Measurements from ENCODE around the gene PTPRN2. TPM values are rescaled to one million over a fixed set of nuclear protein-coding genes. Genes with fewer than 3 reads are reported as not detected.

Gene PTPRN2
- total and polyA plus RNA-seq, 4 experiments from 2014 or later, result 1.7 to 2.6 (median 1.9) TPM

DNA sequence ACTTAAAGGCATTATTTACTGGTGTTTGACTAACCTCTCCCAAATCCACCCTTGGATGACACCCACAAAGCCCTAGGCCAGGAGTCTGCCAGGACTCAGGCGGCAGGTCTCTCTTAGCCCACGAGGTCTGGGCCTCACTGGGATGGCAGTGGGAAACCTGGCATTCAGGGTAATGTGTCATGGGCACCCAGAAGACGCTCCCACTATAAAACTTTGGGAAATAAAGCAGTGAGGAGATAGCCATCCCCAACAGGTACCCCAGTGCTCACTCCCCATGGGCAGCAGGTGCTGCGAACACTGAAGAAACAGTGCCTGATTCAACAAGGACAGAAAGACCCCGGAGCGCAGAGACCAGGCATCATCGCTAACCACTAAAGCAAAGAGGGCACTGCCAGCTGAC lies 14.4 kb upstream of the PTPRN2 start:
- Mint-ChIP-seq H3K4me3 (no peak overlapping the region), H3K27ac (no peak overlapping the region), H3K27me3 (no peaks in the 10 kb centered on the region), H3K9me3 (no peaks in the 10 kb centered on the region), H3K36me3 (no peaks in the 10 kb centered on the region), H3K4me1 (no peaks in the 10 kb centered on the region)
- DNase-seq, result no peak
- intact Hi-C loops (cut with micrococcal nuclease), result no loop called here
- Histone ChIP-seq H3K4me1 (ENCODE audit: insufficient read depth, low read length) (no peaks in the 10 kb centered on the region), H3K9me3 (ENCODE audit: control insufficient read depth in 1 of 2, low read length in 2 of 2) (no peaks in the 10 kb centered on the region), H3K4me3 (ENCODE audit: low read length in 2 of 2) (no peak overlapping the region), H3K27ac (ENCODE audit: low read depth, low read length) (no peak overlapping the region), H3K36me3 (ENCODE audit: insufficient read depth, low read length) (no peaks in the 10 kb centered on the region), H3K27me3 (ENCODE audit: insufficient read depth, low read length) (no peaks in the 10 kb centered on the region)
- ChIA-PET POLR2A (ENCODE audit: partially characterized antibody) (no interaction called here), CTCF (ENCODE audit: partially characterized antibody) (no interaction called here)

DNA sequence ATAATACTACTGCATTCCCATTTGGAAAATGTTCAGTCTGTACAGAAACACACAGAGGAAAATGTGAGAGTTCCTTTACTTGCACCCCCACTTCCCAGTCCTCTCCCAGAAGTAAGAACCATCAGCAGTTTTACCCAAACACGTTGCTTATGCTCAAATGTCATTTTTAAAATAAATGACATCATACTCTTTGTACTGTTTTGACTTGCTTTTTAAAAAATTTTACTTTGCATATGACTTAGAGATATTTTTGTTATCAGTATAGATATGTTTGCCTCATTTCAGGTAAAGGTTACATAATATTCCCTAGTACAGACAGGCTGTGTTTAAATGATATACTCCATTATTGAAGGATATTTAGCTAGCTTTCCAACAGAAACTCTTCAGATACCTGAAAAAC lies 13.5 kb upstream of the PTPRN2 start:
- intact Hi-C loops (cut with micrococcal nuclease), result no loop called here
- Mint-ChIP-seq H3K36me3 (no peaks in the 10 kb centered on the region), H3K4me1 (no peaks in the 10 kb centered on the region), H3K9me3 (no peaks in the 10 kb centered on the region), H3K27ac (no peak overlapping the region), H3K4me3 (no peak overlapping the region), H3K27me3 (no peaks in the 10 kb centered on the region)
- H3K27me3 ChIP-seq (ENCODE audit: insufficient read depth, low read length), result no peaks in the 10 kb centered on the region
- DNase-seq, result no peak
- no peaks in the 10 kb centered on the region for H3K9me3 ChIP-seq (ENCODE audit: control insufficient read depth in 1 of 2, low read length in 2 of 2)
- H3K4me1 ChIP-seq (ENCODE audit: insufficient read depth, low read length), result no peaks in the 10 kb centered on the region
- H3K4me3 ChIP-seq (ENCODE audit: low read length in 2 of 2), result no peak overlapping the region
- ChIA-PET POLR2A (ENCODE audit: partially characterized antibody) (no interaction called here), CTCF (ENCODE audit: partially characterized antibody) (no interaction called here)
- H3K36me3 ChIP-seq (ENCODE audit: insufficient read depth, low read length), result no peaks in the 10 kb centered on the region
- no peak overlapping the region for H3K27ac ChIP-seq (ENCODE audit: low read depth, low read length)

DNA sequence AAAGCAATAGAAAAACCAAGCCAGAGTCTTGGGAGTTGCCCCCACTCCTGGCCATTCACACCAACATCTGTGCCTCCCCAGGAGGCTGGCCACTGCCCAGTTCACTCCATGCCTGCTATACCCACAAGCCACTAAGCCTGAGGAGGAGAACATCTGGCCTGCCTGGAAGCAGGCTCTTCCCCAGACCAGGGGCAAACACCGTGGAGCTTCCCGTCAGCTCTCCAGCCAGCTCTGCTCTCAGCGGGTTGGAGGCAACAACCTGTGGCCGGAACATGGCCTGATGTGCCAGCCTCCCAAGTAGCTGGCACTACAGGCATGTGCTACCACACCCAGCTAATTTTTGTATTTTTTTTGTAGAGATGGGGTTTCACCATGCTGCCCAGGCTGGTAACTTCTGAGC lies 9.1 kb upstream of the PTPRN2 start:
- no peaks in the 10 kb centered on the region for H3K4me1 Mint-ChIP-seq
- H3K9me3 Mint-ChIP-seq, result peaks cover 0 to 4% (median 0%) of the 10 kb centered on the region in 8 donors
- no peak for DNase-seq
- no peaks in the 10 kb centered on the region for H3K27me3 Mint-ChIP-seq
- no peak overlapping the region for H3K4me3 Mint-ChIP-seq
- Histone ChIP-seq H3K9me3 (ENCODE audit: control insufficient read depth in 1 of 2, low read length in 2 of 2) (no peaks in the 10 kb centered on the region), H3K36me3 (ENCODE audit: insufficient read depth, low read length) (no peaks in the 10 kb centered on the region), H3K4me1 (ENCODE audit: insufficient read depth, low read length) (no peaks in the 10 kb centered on the region), H3K27me3 (ENCODE audit: insufficient read depth, low read length) (no peaks in the 10 kb centered on the region), H3K4me3 (ENCODE audit: low read length in 2 of 2) (no peak overlapping the region), H3K27ac (ENCODE audit: low read depth, low read length) (no peak overlapping the region)
- H3K36me3 Mint-ChIP-seq, result no peaks in the 10 kb centered on the region
- CTCF ChIA-PET (ENCODE audit: partially characterized antibody), result no interaction called here
- no peak overlapping the region for H3K27ac Mint-ChIP-seq
- intact Hi-C loops (cut with micrococcal nuclease), result no loop called here
- POLR2A ChIA-PET (ENCODE audit: partially characterized antibody), result no interaction called here

DNA sequence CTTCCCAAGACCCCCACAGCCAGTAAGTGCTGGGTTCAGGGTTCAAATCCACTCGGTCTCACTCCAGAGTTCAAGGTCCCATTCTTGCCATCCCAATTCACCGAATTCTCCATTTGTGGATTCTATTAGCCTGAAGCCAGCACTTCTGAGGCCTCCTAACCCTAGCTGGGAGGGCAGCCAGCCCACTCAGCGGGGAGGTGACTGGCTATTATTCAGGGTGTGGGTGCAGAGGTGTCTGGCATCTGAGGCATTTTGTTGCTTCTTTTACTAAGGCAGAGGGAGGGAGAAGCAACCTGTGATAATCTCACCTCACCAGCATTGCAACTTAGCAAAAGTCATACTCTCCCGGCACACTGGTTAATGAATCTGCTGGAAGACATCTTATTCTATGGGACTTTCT lies 8.7 kb upstream of the PTPRN2 start:
- H3K36me3 Mint-ChIP-seq, result no peaks in the 10 kb centered on the region
- H3K27me3 Mint-ChIP-seq, result no peaks in the 10 kb centered on the region
- H3K4me3 Mint-ChIP-seq, result no peak overlapping the region
- no peaks in the 10 kb centered on the region for H3K9me3 ChIP-seq (ENCODE audit: control insufficient read depth in 1 of 2, low read length in 2 of 2)
- POLR2A ChIA-PET (ENCODE audit: partially characterized antibody), result no interaction called here
- H3K27ac Mint-ChIP-seq, result no peak overlapping the region
- H3K27ac ChIP-seq (ENCODE audit: low read depth, low read length), result no peak overlapping the region
- intact Hi-C loops (cut with micrococcal nuclease), result no loop called here
- H3K36me3 ChIP-seq (ENCODE audit: insufficient read depth, low read length), result no peaks in the 10 kb centered on the region
- no peaks in the 10 kb centered on the region for H3K4me1 Mint-ChIP-seq
- CTCF ChIA-PET (ENCODE audit: partially characterized antibody), result no interaction called here
- no peaks in the 10 kb centered on the region for H3K4me1 ChIP-seq (ENCODE audit: insufficient read depth, low read length)
- DNase-seq, result no peak
- H3K9me3 Mint-ChIP-seq, result peaks cover 0 to 4% (median 0%) of the 10 kb centered on the region in 8 donors
- no peaks in the 10 kb centered on the region for H3K27me3 ChIP-seq (ENCODE audit: insufficient read depth, low read length)
- H3K4me3 ChIP-seq (ENCODE audit: low read length in 2 of 2), result no peak overlapping the region

DNA sequence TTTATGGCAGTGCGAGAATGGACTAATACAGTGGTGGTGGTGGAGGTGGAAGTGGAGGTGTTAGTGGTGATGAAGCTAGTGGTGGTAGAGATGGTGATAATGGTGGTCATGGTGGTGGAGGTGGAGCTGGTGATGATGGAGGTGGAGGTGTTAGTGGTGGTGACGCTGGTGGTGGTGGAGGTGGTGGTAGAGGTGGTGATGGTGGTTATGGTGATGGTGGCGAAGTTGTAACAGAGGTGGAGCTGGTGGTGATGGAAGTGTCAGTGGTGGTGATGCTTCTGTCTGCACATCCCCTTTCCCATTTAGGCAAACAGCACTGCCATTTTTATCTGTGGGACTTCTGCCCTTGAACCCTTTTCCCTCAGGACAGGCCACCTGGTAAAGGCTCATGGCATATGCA lies 7.4 kb upstream of the PTPRN2 start:
- no peak overlapping the region for H3K4me3 ChIP-seq (ENCODE audit: low read length in 2 of 2)
- Mint-ChIP-seq H3K9me3 (peaks cover 0 to 4% (median 0%) of the 10 kb centered on the region in 8 donors), H3K27me3 (peaks cover 1 to 2% of the 10 kb centered on the region in 2 donors), H3K36me3 (no peaks in the 10 kb centered on the region), H3K27ac (no peak overlapping the region), H3K4me3 (no peak overlapping the region), H3K4me1 (no peaks in the 10 kb centered on the region)
- no peaks in the 10 kb centered on the region for H3K9me3 ChIP-seq (ENCODE audit: control insufficient read depth in 1 of 2, low read length in 2 of 2)
- no peaks in the 10 kb centered on the region for H3K36me3 ChIP-seq (ENCODE audit: insufficient read depth, low read length)
- no peaks in the 10 kb centered on the region for H3K27me3 ChIP-seq (ENCODE audit: insufficient read depth, low read length)
- no peaks in the 10 kb centered on the region for H3K4me1 ChIP-seq (ENCODE audit: insufficient read depth, low read length)
- ChIA-PET CTCF (ENCODE audit: partially characterized antibody) (interaction anchor here (1.1 kb wide), 1 partner anchor 33 kb away, joined by 3 read pairs; no protein-coding TSS in a partner anchor), POLR2A (ENCODE audit: partially characterized antibody) (no interaction called here)
- no peak overlapping the region for H3K27ac ChIP-seq (ENCODE audit: low read depth, low read length)
- no peak for DNase-seq
- intact Hi-C loops (cut with micrococcal nuclease), result no loop called here

DNA sequence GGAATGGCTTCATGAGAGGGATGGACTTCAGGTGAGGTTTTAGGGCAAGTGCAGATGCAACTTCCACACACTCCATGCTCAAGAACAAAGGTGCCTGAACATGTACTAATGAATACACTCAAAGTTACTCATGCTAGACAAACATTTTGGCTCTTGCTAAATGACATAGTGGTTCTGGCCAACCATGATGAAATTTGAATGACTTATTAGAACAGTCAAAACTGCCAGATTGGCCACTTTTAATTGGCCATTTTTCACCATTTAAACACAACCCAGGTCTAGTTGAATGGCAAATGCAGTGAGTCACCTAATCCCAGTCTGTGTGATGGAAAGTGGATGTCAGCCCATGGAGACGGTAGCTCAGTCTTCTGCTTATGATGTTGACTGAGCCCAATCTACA lies 4.9 kb upstream of the PTPRN2 start:
- Histone ChIP-seq H3K27me3 (ENCODE audit: insufficient read depth, low read length) (no peaks in the 10 kb centered on the region), H3K36me3 (ENCODE audit: insufficient read depth, low read length) (no peaks in the 10 kb centered on the region), H3K4me3 (ENCODE audit: low read length in 2 of 2) (no peak overlapping the region), H3K27ac (ENCODE audit: low read depth, low read length) (no peak overlapping the region), H3K9me3 (ENCODE audit: control insufficient read depth in 1 of 2, low read length in 2 of 2) (no peaks in the 10 kb centered on the region), H3K4me1 (ENCODE audit: insufficient read depth, low read length) (no peaks in the 10 kb centered on the region)
- ChIA-PET POLR2A (ENCODE audit: partially characterized antibody) (no interaction called here), CTCF (ENCODE audit: partially characterized antibody) (no interaction called here)
- no peak overlapping the region for H3K27ac Mint-ChIP-seq
- no peak overlapping the region for H3K4me3 Mint-ChIP-seq
- DNase-seq, result no peak
- H3K36me3 Mint-ChIP-seq, result no peaks in the 10 kb centered on the region
- intact Hi-C loops (cut with micrococcal nuclease), result no loop called here
- H3K27me3 Mint-ChIP-seq, result peaks cover 2 to 8% of the 10 kb centered on the region in 2 donors
- H3K4me1 Mint-ChIP-seq, result peaks cover 0 to 7% (median 0%) of the 10 kb centered on the region in 4 donors
- peaks cover 0 to 4% (median 0%) of the 10 kb centered on the region in 8 donors for H3K9me3 Mint-ChIP-seq

DNA sequence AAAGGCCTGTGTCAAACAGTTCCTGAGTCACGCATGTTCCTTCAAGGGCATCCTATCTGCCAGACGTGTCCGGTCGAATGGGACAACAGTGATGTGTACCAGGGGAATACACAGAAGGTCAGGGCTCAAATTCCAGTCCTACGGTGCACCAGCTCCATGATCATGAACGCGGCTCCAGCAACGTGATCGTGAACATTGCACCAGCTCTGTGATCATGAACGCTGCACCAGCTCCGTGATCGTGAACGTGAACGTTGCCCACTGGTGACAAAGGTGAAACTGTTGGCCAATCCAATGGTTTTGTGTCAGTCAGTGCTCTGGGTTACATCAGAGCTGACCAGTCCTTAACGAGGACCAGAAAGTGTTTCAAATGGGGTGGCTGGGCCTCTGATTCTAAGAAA lies 4.3 kb upstream of the PTPRN2 start:
- Mint-ChIP-seq H3K36me3 (no peaks in the 10 kb centered on the region), H3K4me1 (peaks cover 0 to 7% (median 0%) of the 10 kb centered on the region in 4 donors), H3K27ac (no peak overlapping the region), H3K4me3 (no peak overlapping the region), H3K27me3 (peaks cover 2 to 8% of the 10 kb centered on the region in 2 donors), H3K9me3 (peaks cover 0 to 4% (median 0%) of the 10 kb centered on the region in 8 donors)
- H3K27me3 ChIP-seq (ENCODE audit: insufficient read depth, low read length), result no peaks in the 10 kb centered on the region
- ChIA-PET CTCF (ENCODE audit: partially characterized antibody) (no interaction called here), POLR2A (ENCODE audit: partially characterized antibody) (no interaction called here)
- no peaks in the 10 kb centered on the region for H3K9me3 ChIP-seq (ENCODE audit: control insufficient read depth in 1 of 2, low read length in 2 of 2)
- intact Hi-C loops (cut with micrococcal nuclease), result no loop called here
- H3K27ac ChIP-seq (ENCODE audit: low read depth, low read length), result no peak overlapping the region
- no peaks in the 10 kb centered on the region for H3K4me1 ChIP-seq (ENCODE audit: insufficient read depth, low read length)
- DNase-seq, result no peak
- no peak overlapping the region for H3K4me3 ChIP-seq (ENCODE audit: low read length in 2 of 2)
- H3K36me3 ChIP-seq (ENCODE audit: insufficient read depth, low read length), result no peaks in the 10 kb centered on the region

DNA sequence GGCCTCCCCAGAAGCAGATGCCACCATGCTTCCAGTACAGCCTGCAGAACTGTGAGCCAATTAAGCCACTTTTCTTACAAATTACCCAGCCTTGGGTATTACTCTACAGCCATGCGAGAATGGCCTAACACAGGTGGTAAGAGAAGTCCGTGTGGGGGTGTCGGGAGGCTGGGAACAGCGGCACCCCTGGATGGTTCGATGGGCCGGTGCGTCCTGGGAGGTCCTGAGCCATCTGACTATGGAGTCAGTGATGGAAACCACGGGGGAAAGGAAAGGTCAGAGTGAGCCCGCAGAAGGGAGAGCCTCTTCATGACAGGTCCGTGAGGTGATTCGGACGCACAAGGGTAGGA lies 2.5 kb upstream of the PTPRN2 start:
- Histone ChIP-seq H3K27ac (ENCODE audit: low read depth, low read length) (no peak overlapping the region), H3K27me3 (ENCODE audit: insufficient read depth, low read length) (peaks cover 11% of the 10 kb centered on the region), H3K4me1 (ENCODE audit: insufficient read depth, low read length) (peaks cover 14% of the 10 kb centered on the region), H3K4me3 (ENCODE audit: low read length in 2 of 2) (no peak overlapping the region), H3K9me3 (ENCODE audit: control insufficient read depth in 1 of 2, low read length in 2 of 2) (no peaks in the 10 kb centered on the region), H3K36me3 (ENCODE audit: insufficient read depth, low read length) (no peaks in the 10 kb centered on the region)
- H3K4me3 Mint-ChIP-seq, result peak overlapping the region in 1 of 8 donors; percentile 17
- intact Hi-C loops (cut with micrococcal nuclease), result no loop called here
- H3K27me3 Mint-ChIP-seq, result peaks cover 12 to 17% of the 10 kb centered on the region in 2 donors
- H3K9me3 Mint-ChIP-seq, result peaks cover 0 to 6% (median 3%) of the 10 kb centered on the region in 8 donors
- no peak for DNase-seq
- H3K4me1 Mint-ChIP-seq, result peaks cover 3 to 21% (median 10%) of the 10 kb centered on the region in 4 donors
- CTCF ChIA-PET (ENCODE audit: partially characterized antibody), result interaction anchor here (1.0 kb wide), 1 partner anchor 274 kb away, joined by 3 read pairs; no protein-coding TSS in a partner anchor
- peak overlapping the region in 1 of 7 donors; percentile 59 for H3K27ac Mint-ChIP-seq
- peaks cover 0 to 3% of the 10 kb centered on the region in 2 donors for H3K36me3 Mint-ChIP-seq
- POLR2A ChIA-PET (ENCODE audit: partially characterized antibody), result no interaction called here

All from CD4-positive, alpha-beta memory T cell (primary cell).